Mucosa of rectum (tissue), 2 donors: ENCODE data around the gene SF3B4.
"Not testable (repeated sequence)": the region's sequence is repeated elsewhere in the genome, so short reads cannot be mapped to it uniquely, and the experiment has no call there.

ENCODE experiments used
- H3K27ac ChIP-seq, 2 donors: one replicate each; pipeline ENCODE4 v1.7.0; 2013; ENCODE audit warnings: inconsistent platforms in 2 of 2, low read depth in 2 of 2, low read length in 2 of 2
- H3K27me3 ChIP-seq, 2 donors: one replicate each; pipeline ENCODE4 v1.7.0; 2013; ENCODE audit warnings: low read length in 2 of 2; ENCODE audit not compliant: control insufficient read depth in 2 of 2, insufficient read depth in 2 of 2
- H3K36me3 ChIP-seq, 2 donors: one replicate each; pipeline ENCODE4 v1.7.0; 2013; ENCODE audit warnings: low read length in 2 of 2; ENCODE audit not compliant: control insufficient read depth in 2 of 2, insufficient read depth in 2 of 2
- H3K4me1 ChIP-seq, 2 donors: one replicate each; pipeline ENCODE4 v1.7.0; 2013; ENCODE audit warnings: low read length in 2 of 2, mild to moderate bottlenecking in 1 of 2; ENCODE audit not compliant: control insufficient read depth in 2 of 2, insufficient read depth in 2 of 2
- H3K4me3 ChIP-seq, 2 donors: one replicate each; pipeline ENCODE4 v1.7.0; 2013; ENCODE audit warnings: low read length in 2 of 2
- H3K9ac ChIP-seq, 2 donors: one replicate each; pipeline ENCODE4 v1.7.0; 2013; ENCODE audit warnings: low read length in 2 of 2, low read depth in 1 of 2, mild to moderate bottlenecking in 1 of 2
- H3K9me3 ChIP-seq, 2 donors: one replicate each; pipeline ENCODE4 v1.7.0; 2013; ENCODE audit warnings: low read length in 2 of 2; ENCODE audit not compliant: control insufficient read depth in 2 of 2
- donor health status: healthy.
- donor health status: Normal muscosa, but diverticular disease.

SF3B4 gene

GRCh38 chr1:149896575-149896974 is 31.0 kb downstream of the SF3B4 start:
- H3K9ac ChIP-seq, result no peak overlapping the region
- H3K9me3 ChIP-seq, result no peaks in the 10 kb centered on the region
- H3K27me3 ChIP-seq, result no peaks in the 10 kb centered on the region
- H3K4me3 ChIP-seq, result no peak overlapping the region
- H3K36me3 ChIP-seq, result no peaks in the 10 kb centered on the region
- H3K27ac ChIP-seq, result no peak overlapping the region
- H3K4me1 ChIP-seq, result peaks cover 5 to 8% of the 10 kb centered on the region in 2 donors

- Histone ChIP-seq H3K9ac (peak overlapping the region in 1 of 2 donors; percentile 99), H3K27ac (peak overlapping the region; percentile 98 to 100), H3K4me3 (peak overlapping the region; percentile 94 to 97), H3K36me3 (no peaks in the 10 kb centered on the region), H3K9me3 (no peaks in the 10 kb centered on the region), H3K4me1 (peaks cover 11 to 21% of the 10 kb centered on the region in 2 donors), H3K27me3 (no peaks in the 10 kb centered on the region)
These were observed 38.7 kb downstream of the SF3B4 start for GRCh38 chr1:149888999-149889289.

- Histone ChIP-seq H3K4me3 (peak overlapping the region; percentile 94 to 97), H3K27me3 (no peaks in the 10 kb centered on the region), H3K9ac (peak overlapping the region; percentile 98 to 99)
These were observed 39.2 kb downstream of the SF3B4 start for GRCh38 chr1:149888247-149888998.

DNA sequence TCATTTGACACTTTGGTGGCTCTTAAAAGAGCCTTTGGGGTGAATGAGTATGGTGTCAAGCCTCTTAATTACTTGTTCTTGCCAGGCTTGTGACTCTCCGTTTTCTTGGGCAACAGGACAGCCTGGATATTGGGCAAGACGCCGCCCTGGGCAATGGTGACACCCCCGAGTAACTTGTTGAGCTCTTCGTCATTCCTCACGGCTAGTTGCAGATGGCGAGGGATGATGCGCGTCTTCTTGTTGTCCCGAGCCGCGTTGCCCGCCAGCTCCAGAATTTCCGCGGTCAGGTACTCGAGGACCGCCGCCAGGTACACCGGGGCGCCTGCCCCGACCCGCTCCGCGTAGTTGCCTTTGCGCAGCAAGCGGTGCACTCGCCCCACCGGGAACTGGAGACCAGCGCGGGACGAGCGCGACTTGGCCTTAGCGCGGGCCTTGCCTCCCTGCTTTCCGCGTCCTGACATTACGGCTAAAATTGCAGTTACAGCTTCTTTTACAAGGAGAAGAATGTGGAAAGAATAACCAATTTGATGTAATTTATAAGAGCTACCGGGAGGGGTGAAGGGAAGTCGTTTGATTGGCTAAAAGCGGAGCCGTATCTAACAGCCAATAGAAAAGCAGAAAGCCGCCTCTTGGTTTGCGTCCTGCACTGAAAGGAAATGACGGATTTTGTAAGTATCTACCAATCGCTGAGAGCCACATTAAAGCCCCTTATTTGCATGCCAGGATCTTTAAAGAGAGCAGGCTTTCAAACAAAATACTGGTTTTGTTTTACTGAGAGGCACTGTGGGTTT is 40.0 kb downstream of the SF3B4 start:
- Histone ChIP-seq H3K4me3 (peak overlapping the region; percentile 94 to 97), H3K27me3 (no peaks in the 10 kb centered on the region), H3K4me1 (peaks cover 15 to 23% of the 10 kb centered on the region in 2 donors), H3K9me3 (no peaks in the 10 kb centered on the region), H3K9ac (peak overlapping the region; percentile 98 to 99), H3K27ac (peak overlapping the region; percentile 98 to 100), H3K36me3 (no peaks in the 10 kb centered on the region)

More at GRCh38 chr1:149888247-149888998, 39.2 kb downstream of the SF3B4 start:
- H3K4me1 ChIP-seq, result peaks cover 15 to 23% of the 10 kb centered on the region in 2 donors
- H3K9me3 ChIP-seq, result no peaks in the 10 kb centered on the region
- peak overlapping the region; percentile 98 to 100 for H3K27ac ChIP-seq
- no peaks in the 10 kb centered on the region for H3K36me3 ChIP-seq

DNA sequence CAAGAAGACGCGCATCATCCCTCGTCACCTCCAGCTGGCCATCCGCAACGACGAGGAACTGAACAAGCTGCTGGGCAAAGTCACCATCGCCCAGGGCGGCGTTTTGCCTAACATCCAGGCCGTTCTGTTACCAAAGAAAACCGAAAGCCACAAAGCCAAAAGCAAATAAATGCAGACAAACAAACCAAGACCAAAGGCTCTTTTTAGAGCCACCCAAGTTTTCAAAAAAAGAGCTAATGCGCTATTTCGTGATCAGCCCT is 40.5 kb downstream of the SF3B4 start:
- H3K27me3 ChIP-seq, H3K9me3 ChIP-seq, H3K36me3 ChIP-seq: not testable (repeated sequence)
- Histone ChIP-seq H3K9ac (peak overlapping the region; percentile 98 to 99), H3K4me1 (peaks cover 15 to 23% of the 10 kb centered on the region in 2 donors), H3K4me3 (peak overlapping the region; percentile 94 to 97), H3K27ac (peak overlapping the region; percentile 98 to 100)

GRCh38 chr1:149886396-149887195 is 41.0 kb downstream of the SF3B4 start:
- Histone ChIP-seq H3K27me3 (no peaks in the 10 kb centered on the region), H3K4me3 (peak overlapping the region; percentile 94 to 97), H3K9me3 (no peaks in the 10 kb centered on the region), H3K27ac (peak overlapping the region; percentile 98 to 100), H3K36me3 (no peaks in the 10 kb centered on the region), H3K4me1 (peaks cover 15 to 23% of the 10 kb centered on the region in 2 donors), H3K9ac (peak overlapping the region; percentile 98 to 99)

DNA sequence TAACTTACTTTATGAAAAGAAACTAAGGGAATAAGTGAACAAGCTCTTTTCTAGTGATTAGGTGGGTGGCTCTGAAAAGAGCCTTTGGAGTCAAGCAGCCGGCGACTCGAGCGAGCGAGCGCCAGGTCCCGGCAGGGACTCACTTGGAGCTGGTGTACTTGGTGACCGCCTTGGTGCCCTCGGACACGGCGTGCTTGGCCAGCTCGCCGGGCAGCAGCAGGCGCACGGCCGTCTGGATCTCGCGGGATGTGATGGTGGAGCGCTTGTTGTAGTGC is 41.5 kb downstream of the SF3B4 start:
- not testable (repeated sequence) for H3K36me3 ChIP-seq, H3K27me3 ChIP-seq, H3K9me3 ChIP-seq
- peak overlapping the region; percentile 98 to 100 for H3K27ac ChIP-seq
- H3K9ac ChIP-seq, result peak overlapping the region; percentile 92 to 98
- peaks cover 15 to 23% of the 10 kb centered on the region in 2 donors for H3K4me1 ChIP-seq
- H3K4me3 ChIP-seq, result peak overlapping the region; percentile 69 to 94

DNA sequence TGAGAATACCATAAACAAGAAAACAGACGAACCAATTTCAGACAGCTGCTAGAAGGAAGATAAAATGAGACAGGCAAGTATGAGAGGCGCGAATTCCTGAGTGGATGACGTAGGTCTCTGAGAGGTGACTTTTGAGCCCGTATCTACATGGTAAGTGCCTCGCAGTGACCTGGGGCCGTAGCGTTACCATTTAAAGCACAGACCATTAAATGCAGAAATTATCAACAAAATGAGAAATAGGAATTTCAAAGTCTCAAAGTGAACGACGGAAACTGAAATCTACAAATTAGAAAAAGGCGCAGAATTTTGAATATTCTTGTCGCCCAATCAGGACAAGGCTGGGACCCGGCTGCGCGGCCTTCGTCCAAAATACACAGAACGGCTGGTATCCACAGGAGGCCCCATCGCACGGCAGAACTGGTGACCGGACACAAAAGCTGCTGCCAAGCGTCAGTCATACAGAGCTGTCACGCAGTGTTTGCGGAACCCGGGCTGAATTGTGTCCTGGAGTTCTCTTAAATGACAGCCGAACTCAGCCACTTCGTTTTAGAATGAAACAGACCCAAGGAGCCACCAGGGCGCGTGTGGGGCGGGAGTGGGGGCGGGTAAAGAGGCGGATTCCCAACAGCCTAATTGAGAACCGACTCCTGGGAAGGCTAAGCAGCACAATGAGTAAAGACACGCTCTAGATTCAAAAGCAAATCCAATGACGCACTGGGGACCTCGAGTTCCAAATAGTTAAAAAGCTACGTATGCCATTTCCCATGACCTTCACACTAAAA is 42.1 kb downstream of the SF3B4 start:
- Histone ChIP-seq H3K4me3 (peak overlapping the region; percentile 69 to 94), H3K9ac (peak overlapping the region; percentile 92 to 98), H3K36me3 (no peaks in the 10 kb centered on the region), H3K4me1 (peaks cover 15 to 23% of the 10 kb centered on the region in 2 donors), H3K27ac (peak overlapping the region; percentile 98 to 100), H3K27me3 (no peaks in the 10 kb centered on the region), H3K9me3 (no peaks in the 10 kb centered on the region)

- Histone ChIP-seq H3K9ac (peak overlapping the region; percentile 92 to 98), H3K4me3 (peak overlapping the region; percentile 69 to 94), H3K4me1 (peaks cover 15 to 23% of the 10 kb centered on the region in 2 donors), H3K9me3 (no peaks in the 10 kb centered on the region), H3K27me3 (no peaks in the 10 kb centered on the region), H3K36me3 (no peaks in the 10 kb centered on the region), H3K27ac (peak overlapping the region; percentile 98 to 100)
These were observed 42.9 kb downstream of the SF3B4 start for GRCh38 chr1:149884433-149885338.
